Hematopoietic multipotent progenitor cell treated with erythropoietin and hydrocortisone succinate and interleukin-3 and kit ligand, for 15 days (in vitro differentiated cells): Measurements from ENCODE around the gene CDH13.

Source experiments
- DNase-seq: peaks from one replicate; pipeline ENCODE4 v3.0.0-alpha.2; 2015; ENCODE audit warnings: low spot score

CDH13 gene

DNA sequence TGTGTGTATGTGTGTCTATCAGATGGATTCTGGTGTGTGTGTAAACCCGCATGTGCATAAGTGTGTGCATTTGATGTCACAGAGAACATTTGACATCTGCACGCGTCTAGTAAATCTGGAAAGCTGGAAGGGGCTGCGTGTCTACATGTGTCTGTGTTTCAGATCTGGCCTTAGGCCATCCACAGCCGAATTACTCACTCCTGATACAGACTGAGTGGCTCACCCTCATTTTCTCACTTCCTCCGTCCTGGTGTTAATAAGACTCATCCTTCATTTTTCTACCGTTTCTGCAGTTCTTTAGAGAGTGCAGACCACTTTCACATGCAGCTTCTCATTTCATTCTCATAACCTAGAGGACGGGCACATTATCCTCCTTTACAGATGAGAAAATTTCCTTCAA lies 491.6 kb downstream of the CDH13 start:
- no peak for DNase-seq

DNA sequence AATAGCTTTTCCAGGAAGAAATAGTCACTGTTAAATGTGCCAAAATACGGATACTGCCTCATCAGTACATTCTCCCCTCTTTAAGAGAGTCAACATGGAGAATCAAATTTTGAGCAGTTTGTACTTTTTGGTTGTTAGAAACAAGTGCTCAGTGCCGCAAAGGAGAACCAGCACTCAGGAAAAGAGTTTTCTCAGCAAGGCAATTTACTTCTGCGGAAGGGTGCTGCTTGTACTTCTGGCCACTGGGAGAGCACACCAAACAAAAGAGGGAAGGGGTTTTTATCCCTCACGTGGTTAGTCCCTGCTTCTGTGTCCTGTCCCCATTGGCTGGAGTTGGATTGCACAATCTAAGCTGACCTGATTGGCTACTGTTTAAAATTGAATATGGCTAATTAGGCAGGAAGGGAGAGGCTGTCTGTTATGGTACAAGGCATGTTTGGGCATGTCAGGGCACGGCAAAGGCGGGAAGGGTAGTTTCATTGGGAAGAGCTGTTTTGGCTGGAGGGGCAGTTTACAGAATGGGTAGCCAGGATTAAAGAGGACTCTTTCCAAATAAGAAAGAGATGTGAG lies 499.3 kb downstream of the CDH13 start:
- no peak for DNase-seq

DNA sequence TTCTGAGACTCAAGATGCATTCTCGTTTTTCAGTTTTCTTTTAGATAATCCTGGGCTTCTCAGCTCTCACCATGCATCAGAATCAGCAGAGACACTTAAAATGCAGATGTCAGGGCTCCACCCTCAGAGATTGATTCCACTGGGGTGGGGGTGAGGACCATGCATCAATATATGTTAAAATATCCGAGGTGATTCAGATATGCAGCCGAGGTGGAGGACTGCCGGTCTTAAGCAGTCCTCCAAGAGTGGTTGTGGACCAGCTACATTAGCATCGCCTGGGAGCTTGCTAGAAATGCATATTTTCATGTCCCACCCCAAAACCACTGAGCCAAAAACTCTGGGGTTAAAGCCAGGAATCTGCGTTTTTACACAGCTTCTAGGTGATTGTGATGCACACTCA lies 501.3 kb downstream of the CDH13 start:
- DNase-seq: no peak

DNA sequence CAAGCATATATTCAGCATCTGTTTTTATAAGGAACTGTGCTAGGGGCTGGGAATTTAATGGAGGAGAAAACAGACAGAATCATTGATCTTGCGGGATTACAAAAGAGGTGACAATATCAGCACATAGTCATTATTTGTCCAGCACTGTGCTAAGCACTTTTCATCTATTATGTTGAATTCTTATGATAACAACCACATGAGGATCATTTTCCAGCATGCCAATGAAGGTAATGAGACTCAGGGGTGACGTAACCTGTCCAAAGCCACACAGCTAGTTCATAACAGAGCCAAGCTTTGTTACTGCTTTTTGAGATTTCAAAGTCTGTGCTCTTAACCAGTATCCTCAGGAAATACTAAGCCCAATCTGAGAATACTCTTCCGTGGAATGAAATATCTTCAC lies 503.3 kb downstream of the CDH13 start:
- DNase-seq: no peak

DNA sequence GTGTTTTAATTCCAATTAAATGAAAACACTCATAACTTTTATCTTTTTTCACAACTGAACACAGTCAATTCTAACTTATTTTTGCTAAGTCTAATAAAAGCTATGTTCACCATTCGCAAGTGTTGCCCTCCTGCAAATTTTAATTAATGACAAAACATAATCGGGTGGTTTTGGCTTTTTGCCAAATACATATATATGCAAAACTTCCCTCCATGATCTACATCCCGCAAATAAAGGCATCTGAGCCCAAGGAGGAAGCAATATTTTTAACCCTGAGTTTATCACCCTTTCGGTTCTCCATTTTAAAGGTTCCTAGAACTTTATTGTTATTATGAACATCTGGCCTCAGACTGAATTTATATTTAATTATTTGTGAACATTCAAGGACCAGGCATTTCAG lies 507.9 kb downstream of the CDH13 start:
- no peak for DNase-seq

DNA sequence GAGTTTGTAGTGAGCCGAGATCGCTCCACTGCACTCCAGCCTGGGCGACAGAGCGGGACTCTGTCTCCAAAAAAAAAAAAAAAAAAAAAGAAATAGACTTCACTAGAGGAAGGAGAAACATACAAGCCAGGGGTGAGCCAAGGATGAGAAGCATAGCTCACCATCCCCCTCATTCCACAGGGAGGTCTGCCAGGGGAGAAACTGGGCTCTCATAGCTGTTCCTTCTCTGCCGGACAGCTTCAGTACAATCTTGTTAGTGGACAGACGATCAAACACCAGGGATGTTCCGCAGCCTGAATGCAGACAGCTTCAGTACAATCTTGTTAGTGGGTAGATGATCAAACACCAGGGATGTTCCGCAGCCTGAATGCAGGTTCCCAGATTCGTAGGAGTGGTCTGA lies 509.6 kb downstream of the CDH13 start:
- no peak for DNase-seq

DNA sequence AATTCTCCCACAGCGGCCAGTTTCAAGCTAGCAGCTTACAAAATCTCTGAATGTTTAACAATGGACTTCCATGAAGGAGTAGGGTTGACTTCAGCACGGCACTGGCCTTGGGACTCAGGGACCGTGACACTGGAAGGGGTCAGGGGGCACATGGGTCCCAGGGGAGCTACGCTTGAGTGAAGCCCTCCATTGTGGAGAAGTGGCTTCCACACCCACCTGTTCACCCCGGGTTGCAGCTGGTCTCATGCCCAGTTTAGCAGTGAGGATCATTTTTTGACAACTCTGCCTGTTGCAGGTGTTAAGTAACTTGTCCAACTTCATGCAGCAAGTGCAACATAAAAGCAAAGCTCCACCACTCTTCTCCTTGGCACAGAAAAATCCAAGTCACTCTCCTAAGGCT lies 510.2 kb downstream of the CDH13 start:
- no peak for DNase-seq

DNA sequence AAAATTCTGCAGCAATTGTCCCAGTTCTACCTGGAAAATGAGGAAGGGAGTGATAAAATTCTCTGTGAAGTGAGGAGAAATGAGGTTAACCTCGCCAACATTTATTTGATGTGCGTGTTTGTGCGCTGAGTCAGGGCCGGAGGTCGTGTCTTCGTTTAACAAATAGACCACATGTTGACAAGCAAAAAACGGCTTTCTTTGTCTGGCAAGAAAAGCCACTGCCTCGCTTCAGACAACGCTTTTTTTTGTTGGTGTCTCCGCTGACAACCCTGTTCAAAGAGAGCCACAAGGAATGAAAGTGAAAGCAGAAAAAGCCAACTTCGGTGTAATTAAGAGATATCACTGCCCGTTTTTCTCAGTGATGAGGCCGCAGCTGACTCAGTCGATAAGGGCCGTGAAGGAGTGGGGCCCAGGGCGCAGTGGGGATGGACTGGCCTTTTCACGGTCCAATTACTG lies 510.6 kb downstream of the CDH13 start:
- peak; percentile 19 for DNase-seq

DNA sequence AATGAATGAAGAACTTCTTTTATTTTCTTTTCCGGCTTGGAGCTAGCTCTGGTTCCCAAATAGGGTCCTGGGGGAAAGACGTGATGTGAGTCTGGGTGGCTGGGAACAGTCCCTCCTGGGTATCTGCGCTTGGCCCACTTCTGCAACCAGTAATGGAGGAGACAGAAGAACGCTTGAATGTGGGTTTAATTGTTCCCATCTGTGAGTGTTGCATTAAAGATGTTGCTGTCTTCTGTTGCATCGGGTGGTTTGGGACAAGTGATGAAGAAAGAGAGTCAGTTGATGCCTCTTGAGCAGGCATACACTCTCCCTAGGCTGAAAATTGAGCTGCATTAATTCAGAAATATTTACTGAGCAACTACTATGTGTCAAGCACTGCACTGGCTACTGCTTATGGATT lies 511.1 kb downstream of the CDH13 start:
- DNase-seq: no peak

DNA sequence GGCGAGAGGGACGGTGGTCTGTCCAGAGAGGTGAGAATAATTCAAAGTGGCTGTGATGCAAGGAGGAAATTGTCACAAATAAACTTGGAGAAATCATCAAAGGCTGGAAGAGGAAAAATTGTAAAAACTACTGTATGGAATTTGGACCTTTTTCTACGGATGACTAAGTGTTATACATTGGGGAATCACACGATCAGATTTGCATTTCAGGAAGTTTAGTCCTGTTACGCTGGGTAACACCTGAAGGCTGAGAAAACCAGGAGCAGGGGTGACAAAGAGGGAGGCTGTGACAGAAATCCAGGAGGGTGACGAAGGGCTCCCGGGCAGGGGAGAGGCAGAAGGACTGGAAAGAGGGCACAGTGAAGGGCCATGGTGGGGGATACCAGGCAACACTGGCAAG lies 511.7 kb downstream of the CDH13 start:
- DNase-seq: no peak

DNA sequence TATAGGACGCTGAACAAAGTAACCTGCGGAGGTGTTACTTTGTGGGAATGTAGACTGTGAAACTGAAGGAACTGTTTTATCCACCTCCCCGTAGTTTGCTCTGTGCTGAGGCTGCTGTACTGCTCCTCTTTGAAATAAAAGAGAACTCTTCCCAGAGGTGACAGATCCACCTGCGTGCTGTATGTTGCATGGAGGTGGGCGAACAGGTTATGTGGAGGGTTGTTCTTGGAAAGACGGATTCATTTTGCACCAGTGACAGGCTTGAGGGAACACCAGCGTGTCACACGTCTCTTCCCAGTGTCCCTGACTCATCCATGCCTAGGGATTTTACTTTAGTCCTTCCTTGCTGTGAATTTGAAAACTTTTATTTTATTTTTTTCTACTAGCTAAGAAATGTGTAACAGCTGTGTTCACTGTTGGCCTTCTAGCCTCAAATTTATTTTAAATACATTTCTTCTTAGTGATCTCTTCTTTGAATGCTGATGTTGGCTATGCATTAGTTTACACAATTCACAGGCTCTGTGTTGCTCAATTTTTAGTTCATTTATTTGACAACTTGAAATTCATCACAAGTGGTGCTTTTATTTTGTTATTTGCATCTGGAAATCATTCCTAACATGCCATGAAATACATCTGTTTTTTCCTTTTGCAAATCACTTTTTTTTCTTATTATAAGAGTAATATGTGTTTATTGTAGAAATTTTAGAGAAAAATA lies 512.4 kb downstream of the CDH13 start:
- no peak for DNase-seq

DNA sequence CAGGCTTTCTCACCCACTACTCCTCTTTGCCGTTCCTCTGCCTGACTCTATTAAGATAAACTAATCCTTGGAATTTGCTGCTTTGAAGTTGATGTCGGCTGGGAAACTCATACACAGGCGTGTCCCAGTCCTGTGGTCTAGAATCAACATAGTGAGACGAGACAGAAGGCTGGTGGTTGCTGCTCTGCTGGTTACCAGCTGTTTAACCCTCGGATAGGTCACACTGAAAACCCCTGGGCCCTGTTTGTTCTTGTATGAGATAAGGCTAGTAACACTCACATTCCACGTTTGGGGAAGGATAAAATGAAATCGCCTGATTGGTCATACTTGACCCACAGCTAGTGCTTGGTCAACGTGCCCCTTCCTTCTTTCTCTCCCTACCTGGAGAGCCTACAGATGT lies 517.0 kb downstream of the CDH13 start:
- no peak for DNase-seq

DNA sequence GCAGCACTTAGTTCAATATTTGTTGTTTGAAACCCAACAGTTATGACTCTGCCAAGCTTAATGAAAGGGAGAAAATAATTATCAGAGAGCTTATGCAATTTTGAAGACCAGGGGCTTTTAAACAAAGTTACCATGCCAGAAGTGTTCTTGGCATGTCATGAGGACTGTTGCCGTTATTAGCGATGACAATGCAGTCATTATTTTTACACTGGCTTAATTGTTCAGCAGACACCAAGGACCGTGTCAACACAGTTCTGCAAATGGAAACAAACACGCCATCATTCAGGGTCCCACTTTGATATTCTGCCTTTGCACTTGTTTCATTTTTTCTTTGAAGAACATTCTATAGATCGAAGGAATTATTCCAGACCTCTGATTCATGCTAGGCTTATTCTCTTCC lies 518.5 kb downstream of the CDH13 start:
- no peak for DNase-seq

DNA sequence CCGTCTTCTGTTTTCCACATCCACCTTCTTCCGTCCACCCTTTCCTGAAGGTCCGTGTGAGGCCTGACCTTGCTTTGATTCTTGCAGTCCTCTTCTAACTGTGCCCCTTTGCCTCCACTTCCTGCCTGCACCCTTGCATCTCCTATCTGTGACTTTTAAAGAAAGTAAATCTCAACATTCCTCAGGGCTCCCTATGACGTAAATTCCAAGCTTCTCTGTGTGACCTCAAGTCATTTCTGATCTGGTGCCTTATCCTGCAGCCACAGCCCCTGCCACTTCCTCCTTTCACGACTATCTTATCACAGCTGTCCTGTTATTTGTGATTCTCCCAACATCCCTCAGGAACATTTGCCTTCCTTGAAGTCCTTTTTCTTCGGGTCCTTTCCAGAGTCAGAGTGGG lies 520.5 kb downstream of the CDH13 start:
- DNase-seq: no peak

DNA sequence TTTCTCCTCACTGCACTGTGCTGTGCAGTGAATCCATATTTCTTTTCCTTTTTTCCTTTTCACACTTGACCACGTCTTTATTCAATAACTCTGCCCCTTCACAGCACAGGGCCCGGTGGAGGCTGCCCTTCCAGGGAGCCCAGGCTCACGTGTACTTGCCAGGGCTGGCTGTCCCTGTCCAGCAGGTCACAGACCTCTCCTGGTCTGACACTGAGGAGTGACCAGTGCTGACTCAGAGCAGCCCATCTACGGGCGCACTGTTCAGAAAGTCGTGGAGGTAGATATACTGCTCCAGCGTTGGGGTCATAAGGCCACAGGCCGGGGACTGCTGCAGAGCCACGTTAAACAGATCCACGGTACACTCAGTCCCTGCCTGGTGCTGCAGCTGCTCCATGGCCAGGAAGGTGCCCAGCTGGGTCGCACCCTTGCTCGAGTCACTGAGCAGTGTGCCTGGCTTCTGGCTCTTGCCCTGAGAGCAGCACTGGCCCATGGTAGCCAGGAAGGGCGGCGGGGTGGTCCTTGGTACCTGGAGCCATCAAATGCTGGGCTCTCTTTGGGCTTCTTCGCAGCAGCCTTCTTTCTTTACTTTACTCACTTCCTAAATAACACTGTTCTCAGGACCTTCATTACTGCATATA lies 531.7 kb downstream of the CDH13 start:
- no peak for DNase-seq

DNA sequence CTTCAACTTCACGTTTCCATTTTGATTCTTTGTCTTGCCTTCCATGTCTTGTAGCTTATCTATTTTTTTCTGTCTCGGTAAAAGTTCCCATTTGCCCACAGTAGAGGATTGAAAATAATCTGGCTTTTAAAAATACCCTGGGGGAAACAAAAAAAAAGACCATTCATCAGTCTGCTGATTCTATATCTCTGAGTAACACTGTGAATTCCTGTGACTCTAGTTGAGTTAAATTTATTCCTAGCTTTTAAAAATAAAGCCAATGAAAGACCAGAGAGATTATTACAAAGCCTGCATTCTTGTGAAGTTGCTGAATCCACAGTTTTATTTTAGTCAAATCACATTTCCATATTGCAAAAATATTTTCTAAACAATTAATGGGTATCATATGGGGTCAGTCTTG lies 532.3 kb downstream of the CDH13 start:
- DNase-seq: no peak

DNA sequence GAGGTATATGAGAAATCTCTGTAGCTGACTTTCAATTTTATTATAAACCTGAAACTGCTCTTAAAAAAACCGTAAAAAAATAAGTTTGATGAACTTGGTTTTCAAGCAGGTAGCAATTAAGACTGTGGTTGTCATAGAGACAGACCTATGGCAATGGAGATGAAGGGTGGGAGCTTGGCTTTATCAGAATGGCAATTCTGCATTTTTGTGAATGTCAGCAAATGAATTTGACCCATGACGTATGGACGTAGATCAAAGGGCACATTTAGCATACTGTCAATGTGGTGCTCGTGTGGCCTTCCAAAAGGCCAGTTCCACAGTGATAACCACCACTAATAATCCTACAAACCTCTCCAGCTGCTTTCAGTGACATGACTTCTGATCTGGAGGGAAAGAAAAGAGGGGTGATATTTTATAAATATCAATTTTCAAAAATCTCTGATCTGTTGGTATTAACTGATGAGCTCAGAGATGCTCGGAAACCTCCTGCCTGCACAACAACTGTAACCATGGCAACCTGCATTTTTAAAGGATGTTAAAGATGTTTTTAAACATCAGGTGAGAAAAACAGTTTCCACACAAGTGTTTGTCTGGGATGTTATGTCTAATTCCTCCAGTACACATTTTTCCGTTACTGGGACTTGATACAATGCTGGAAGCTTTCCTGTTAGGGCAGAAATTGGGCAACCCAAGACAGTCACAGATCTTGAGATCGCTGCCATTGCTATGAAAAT lies 533.7 kb downstream of the CDH13 start:
- DNase-seq: no peak

DNA sequence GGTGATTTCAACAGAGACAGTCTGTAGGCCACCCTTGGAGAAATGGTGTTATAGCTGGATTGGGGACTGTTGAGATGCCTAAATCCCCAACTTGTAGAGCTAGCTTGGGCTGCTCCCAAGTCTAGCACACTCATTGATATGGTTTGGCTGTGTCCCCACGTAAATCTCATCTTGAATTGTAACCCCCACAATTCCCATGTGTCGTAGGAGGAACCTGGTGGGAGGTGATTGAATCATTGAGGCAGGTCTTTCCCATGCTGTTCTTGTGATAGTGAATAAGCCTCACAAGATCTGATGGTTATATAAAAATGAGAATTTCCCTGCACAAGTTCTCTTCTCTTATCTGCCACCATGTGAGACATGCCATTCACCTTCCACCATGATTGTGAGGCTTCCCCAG lies 536.0 kb downstream of the CDH13 start:
- no peak for DNase-seq

DNA sequence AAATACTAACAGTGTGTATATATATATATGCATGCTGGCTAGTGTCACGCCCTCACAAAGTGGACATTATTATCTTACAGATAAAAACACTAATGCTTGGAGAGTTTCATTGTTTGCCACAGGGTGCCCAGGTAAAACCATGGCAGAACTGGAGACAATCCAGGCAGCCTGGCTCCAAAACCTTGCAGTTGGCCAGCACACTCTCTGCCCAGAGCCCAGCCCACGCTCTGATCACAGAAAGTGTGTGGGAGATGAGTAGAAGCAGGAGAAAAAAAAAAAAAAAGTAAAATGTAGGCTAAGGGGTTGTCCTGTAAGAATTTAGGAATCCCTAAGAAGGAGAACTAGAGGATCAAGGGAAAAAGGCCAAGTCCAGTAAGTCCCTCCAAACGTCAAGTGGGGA lies 538.0 kb downstream of the CDH13 start:
- no peak for DNase-seq

DNA sequence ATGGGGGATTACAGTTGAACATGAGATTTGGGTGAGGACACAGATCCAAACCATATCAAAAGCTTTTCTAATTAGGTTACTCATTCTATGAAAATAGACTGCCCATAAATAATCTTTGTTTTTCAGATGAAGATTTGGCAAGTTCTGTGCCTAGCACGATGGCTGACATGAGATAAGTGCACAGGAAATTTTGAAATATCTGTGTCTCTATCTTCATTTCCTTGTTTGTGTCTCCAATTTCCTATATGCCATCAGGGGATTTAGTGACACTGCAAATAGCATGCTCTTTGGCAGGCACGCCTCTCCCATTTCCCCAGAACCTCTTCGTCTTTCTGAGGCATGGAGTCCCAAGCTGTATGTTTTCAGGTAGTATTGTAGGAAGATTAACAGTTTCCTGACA lies 544.6 kb downstream of the CDH13 start:
- DNase-seq: no peak

DNA sequence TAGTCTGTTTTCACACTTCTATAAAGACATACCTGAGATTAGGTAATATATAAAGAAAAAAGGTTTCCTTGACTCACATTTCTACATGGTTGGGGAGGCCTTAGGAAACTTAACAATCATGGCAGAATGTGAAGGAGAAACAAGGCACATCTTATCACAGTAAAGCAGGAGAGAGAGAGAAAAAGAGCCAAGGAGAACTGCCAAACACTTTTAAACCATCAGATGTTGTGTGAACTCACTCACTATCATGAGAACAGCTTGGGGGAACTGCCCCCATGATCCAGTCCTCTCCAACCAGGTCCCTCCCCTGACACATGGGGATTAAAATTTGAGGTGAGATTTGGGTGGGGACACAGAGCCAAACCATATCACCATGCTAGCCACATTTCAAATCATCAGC lies 547.9 kb downstream of the CDH13 start:
- no peak for DNase-seq

DNA sequence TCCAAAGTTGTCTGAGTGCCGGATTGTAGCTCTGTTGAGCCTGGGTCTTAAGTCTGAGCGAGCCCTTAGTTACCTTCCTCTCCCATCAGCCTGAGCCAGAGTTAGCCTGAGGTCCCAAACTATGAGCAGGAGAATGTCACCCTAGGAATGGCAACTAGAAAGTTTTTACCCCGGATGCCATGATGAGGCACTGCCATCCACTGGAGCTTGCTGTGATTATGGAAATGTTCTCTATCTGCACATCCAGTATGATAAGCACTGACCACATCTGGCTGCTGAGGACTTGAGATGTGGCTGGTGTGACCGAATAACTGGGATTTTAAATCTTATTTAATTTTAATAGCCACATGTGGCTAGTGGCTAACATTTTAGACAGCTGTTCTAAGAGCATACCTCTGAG lies 550.0 kb downstream of the CDH13 start:
- no peak for DNase-seq

DNA sequence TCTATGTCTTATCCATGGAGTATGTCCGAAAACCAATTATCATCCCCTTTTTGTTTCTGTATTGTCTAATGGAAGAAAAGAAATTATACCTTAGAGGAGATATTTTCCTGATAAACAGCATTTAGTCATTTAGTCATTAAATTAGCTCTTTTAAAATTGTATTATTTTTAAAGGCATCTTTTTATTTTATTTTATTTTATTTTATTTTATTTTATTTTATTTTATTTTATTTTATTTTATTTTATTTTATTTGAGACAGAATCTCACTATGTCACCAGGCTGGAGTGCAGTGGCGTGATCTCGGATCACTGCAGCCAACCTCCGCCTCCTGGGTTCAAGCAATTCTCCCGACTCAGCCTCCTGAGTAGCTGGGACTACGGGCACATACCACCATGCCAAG lies 559.1 kb downstream of the CDH13 start:
- DNase-seq: no peak
